Mucosa of descending colon (tissue), 3 donors: ENCODE data around the gene MOCS2. TPM values are rescaled to one million over a fixed set of nuclear protein-coding genes. Genes with fewer than 3 reads are reported as not detected.

Experiments used
- ATAC-seq: fragments of 200-7000 bp; cut with Tn5 transposase; one replicate; pipeline ENCODE4 v1.9.1; 2020; ENCODE audit warnings: mild to moderate bottlenecking, moderate library complexity
- DNase-seq, 3 donors: peaks; one replicate each; pipeline ENCODE4 v3.0.0-alpha.2; 2020
- H3K36me3 ChIP-seq: fragments of 200-600 bp; one replicate; pipeline ENCODE4 v1.8.0; 2021; ENCODE audit warnings: low read depth, mild to moderate bottlenecking
- H3K4me1 ChIP-seq: fragments of 200-600 bp; one replicate; pipeline ENCODE4 v1.8.0; 2021; ENCODE audit warnings: low read depth, mild to moderate bottlenecking
- H3K4me3 ChIP-seq: fragments of 200-600 bp; one replicate; pipeline ENCODE4 v1.8.0; 2021; ENCODE audit warnings: mild to moderate bottlenecking
- H3K9me3 ChIP-seq: fragments of 200-600 bp; one replicate; pipeline ENCODE4 v1.8.0; 2021; ENCODE audit warnings: mild to moderate bottlenecking
- CTCF ChIP-seq: fragments of 200-600 bp; IDR thresholded peaks from one replicate; pipeline ENCODE4 v1.8.0; 2022; ENCODE audit warnings: antibody characterized with exemption, mild to moderate bottlenecking
- intact Hi-C, 2 donors: fragments of 100-400 bp; cut with DNase I in 1 of 2; cut with micrococcal nuclease in 1 of 2; formaldehyde crosslinking; loops; one replicate each; pipeline versions ENCODE4 v1.11.0 to v1.11.1; 2022; cut with DNase I, micrococcal nuclease
- total RNA-seq, 3 donors: library from RNA; stranded (reverse); fragmentation: NEBNext Ultra II Directional in 2 of 3; extraction: Animal tissue kit (Norgen Biotek cat#: 25700) in 2 of 3; gene quantifications; one replicate each; pipeline versions ENCODE4 v1.2.1 to v1.2.4, GENCODE V29; 2021 to 2023
- donor health status: DM: no; HTN: no; CAD: no; lungs with moderate emphysema.
- donor health status: DM: no; HTN: no; CAD: no.
- donor health status: DM: no; HTN: yes; CAD: no.

Gene MOCS2
- total RNA-seq, 3 donors from 2014 or later = 16.7 to 48.7 (median 28.9) TPM

- DNase-seq (peak in 1 of 3 donors; percentile 44), ATAC-seq (peak; percentile 18)
- H3K9me3 ChIP-seq = no peaks in the 10 kb centered on the region
- intact Hi-C loops = no loop called here
- TF ChIP-seq CTCF = no peak
- H3K4me3 ChIP-seq = peak overlapping the region; percentile 31
- peaks cover 8% of the 10 kb centered on the region for H3K4me1 ChIP-seq
- H3K36me3 ChIP-seq = no peaks in the 10 kb centered on the region
These were observed 508 bp downstream of the MOCS2 start for GRCh38 chr5:53109056-53109442.

GRCh38 chr5:53105611-53106300, 3.8 kb downstream of the MOCS2 start:
- no peak overlapping the region for H3K4me3 ChIP-seq
- no peak for ATAC-seq
- TF ChIP-seq CTCF = no peak
- intact Hi-C loops = no loop called here
- H3K36me3 ChIP-seq = no peaks in the 10 kb centered on the region
- peaks cover 6% of the 10 kb centered on the region for H3K4me1 ChIP-seq
- no peaks in the 10 kb centered on the region for H3K9me3 ChIP-seq
- no peak for DNase-seq

GRCh38 chr5:53100606-53101005, 9.0 kb downstream of the MOCS2 start:
- Histone ChIP-seq H3K9me3 (no peaks in the 10 kb centered on the region), H3K36me3 (no peaks in the 10 kb centered on the region), H3K4me1 (no peaks in the 10 kb centered on the region), H3K4me3 (no peak overlapping the region)
- ATAC-seq = no peak
- DNase-seq = no peak
- intact Hi-C loops = no loop called here
- no peak for TF ChIP-seq CTCF

GRCh38 chr5:53099546-53099945, 10.0 kb downstream of the MOCS2 start:
- Histone ChIP-seq H3K4me3 (no peak overlapping the region), H3K36me3 (no peaks in the 10 kb centered on the region), H3K9me3 (no peaks in the 10 kb centered on the region), H3K4me1 (no peaks in the 10 kb centered on the region)
- DNase-seq (no peak), ATAC-seq (no peak)
- intact Hi-C loops = loop anchor here in 1 of 2 donors (5.0 kb wide), 1 partner anchor 147 kb away; no protein-coding TSS in a partner anchor
- no peak for TF ChIP-seq CTCF

GRCh38 chr5:53095931-53096525, 13.5 kb downstream of the MOCS2 start:
- peak in 1 of 3 donors; percentile 82 for DNase-seq
- Histone ChIP-seq H3K4me3 (no peak overlapping the region), H3K4me1 (no peaks in the 10 kb centered on the region), H3K9me3 (no peaks in the 10 kb centered on the region), H3K36me3 (no peaks in the 10 kb centered on the region)
- intact Hi-C loops = loop anchor here (1.0 to 5.0 kb wide), 2 partner anchors 144 to 148 kb away; no protein-coding TSS in a partner anchor
- ATAC-seq = peak; percentile 91
- peak; percentile 71 for TF ChIP-seq CTCF
